PC-3 (cell line): ENCODE results near the gene ZNF280D. TPM values are rescaled to one million over a fixed set of nuclear protein-coding genes. Genes with fewer than 3 reads are reported as not detected.

ENCODE experiments used
- ATAC-seq: fragments of 200-7000 bp; cut with Tn5 transposase; 2 replicates; pipeline ENCODE4 v1.9.1; 2020; ENCODE audit warnings: mild to moderate bottlenecking, moderate library complexity
- BruUV-seq: library from RNA; stranded (reverse); fragments of 400-500 nt; replicated peaks from 2 replicates; lab custom pipeline; 2021; lab: Mats Ljungman, UMichigan
- CTCF ChIA-PET: fragments of 300-600 bp; sonication (Branson Sonifier 250); formaldehyde crosslinking; loops from one replicate; lab custom pipeline; 2022; ENCODE audit warnings: antibody characterized with exemption; lab: Charles Lee
- POLR2A ChIA-PET: fragments of 300-600 bp; sonication (Branson Sonifier 250); formaldehyde crosslinking; loops from one replicate; lab custom pipeline; 2022; ENCODE audit warnings: antibody characterized with exemption; ENCODE audit not compliant: unreplicated experiment; lab: Charles Lee
- DNase-seq: peaks from one replicate; pipeline ENCODE4 v3.0.0-alpha.2; 2015
- H2AFZ ChIP-seq: fragments of 300-600 bp; sonication (generic); 2 replicates; pipeline ENCODE4 v1.6.0; 2016; ENCODE audit warnings: antibody characterized with exemption, low read length
- H3F3A ChIP-seq: fragments of 300-600 bp; sonication (generic); one replicate; pipeline ENCODE4 v1.6.0; 2017; ENCODE audit warnings: antibody characterized with exemption, low read length, control low read depth, mild to moderate bottlenecking; ENCODE audit not compliant: unreplicated experiment
- H3K27ac ChIP-seq: fragments of 300-600 bp; sonication (generic); 2 replicates; pipeline ENCODE4 v1.5.1; 2016; ENCODE audit warnings: mild to moderate bottlenecking, low read length
- H3K27me3 ChIP-seq: fragments of 300-600 bp; sonication (generic); 2 replicates; pipeline ENCODE4 v1.6.1; 2016; ENCODE audit warnings: low read length, mixed read lengths
- H3K36me3 ChIP-seq: fragments of 300-600 bp; sonication (generic); 2 replicates; pipeline ENCODE4 v1.6.1; 2016; ENCODE audit warnings: low read depth, mixed run types, low read length, mixed read lengths
- H3K4me1 ChIP-seq: fragments of 300-600 bp; sonication (generic); 2 replicates; pipeline ENCODE4 v1.5.1; 2016; ENCODE audit warnings: low read length; ENCODE audit not compliant: insufficient read depth
- H3K4me2 ChIP-seq: fragments of 300-600 bp; sonication (generic); 2 replicates; pipeline ENCODE4 v1.6.0; 2016; ENCODE audit warnings: low read length
- H3K4me3 ChIP-seq: fragments of 300-600 bp; sonication (generic); 2 replicates; pipeline ENCODE4 v1.5.1; 2016; ENCODE audit warnings: mild to moderate bottlenecking, low read length, mixed read lengths
- H3K79me2 ChIP-seq: fragments of 300-600 bp; sonication (generic); 2 replicates; pipeline ENCODE4 v1.6.1; 2017; ENCODE audit warnings: low read length, mixed read lengths
- H3K9ac ChIP-seq: fragments of 300-600 bp; sonication (generic); 2 replicates; pipeline ENCODE4 v1.6.0; 2016; ENCODE audit warnings: mild to moderate bottlenecking, low read length
- H3K9me2 ChIP-seq: fragments of 300-600 bp; sonication (generic); replicated peaks from 2 replicates; pipeline ENCODE4 v1.6.1; 2016; ENCODE audit warnings: mixed run types, low read length, mixed read lengths
- H3K9me3 ChIP-seq: fragments of 300-600 bp; sonication (generic); 2 replicates; pipeline ENCODE4 v1.6.1; 2016; ENCODE audit warnings: low read length, mixed read lengths
- H4K20me1 ChIP-seq: fragments of 300-600 bp; sonication (generic); 2 replicates; pipeline ENCODE4 v1.6.1; 2016; ENCODE audit warnings: low read length, mixed read lengths
- EZH2 ChIP-seq: fragments of 300-600 bp; sonication (generic); IDR thresholded peaks from one replicate; pipeline ENCODE4 v1.6.1; 2017; ENCODE audit warnings: antibody characterized with exemption, mild to moderate bottlenecking, low read length; ENCODE audit not compliant: unreplicated experiment
- EZH2phosphoT487 ChIP-seq: fragments of 300-600 bp; sonication (generic); IDR thresholded peaks from 2 replicates; pipeline ENCODE4 v1.6.1; 2018; ENCODE audit warnings: mild to moderate bottlenecking, antibody characterized with exemption, low read length, borderline replicate concordance
- intact Hi-C: fragments of 100-400 bp; cut with micrococcal nuclease; formaldehyde crosslinking; loops from 2 replicates; pipeline ENCODE4 v1.9.0; 2023
- total RNA-seq: library from RNA; depleted of rRNA; stranded (reverse); fragments of >200 nt; gene quantifications from 2 replicates; pipeline ENCODE4 v1.2.3, GENCODE V29; 2014
- TF ChIP-seq, protein P1 (sequence below): fragments of 300-600 bp; sonication (generic); conservative IDR thresholded peaks from 2 replicates; pipeline ENCODE4 v1.5.1; 2017; ENCODE audit warnings: antibody characterized with exemption, low read depth, mild to moderate bottlenecking, low read length

Gene ZNF280D
- total RNA-seq, 1 experiment from 2014 or later: 7.4 TPM

DNA sequence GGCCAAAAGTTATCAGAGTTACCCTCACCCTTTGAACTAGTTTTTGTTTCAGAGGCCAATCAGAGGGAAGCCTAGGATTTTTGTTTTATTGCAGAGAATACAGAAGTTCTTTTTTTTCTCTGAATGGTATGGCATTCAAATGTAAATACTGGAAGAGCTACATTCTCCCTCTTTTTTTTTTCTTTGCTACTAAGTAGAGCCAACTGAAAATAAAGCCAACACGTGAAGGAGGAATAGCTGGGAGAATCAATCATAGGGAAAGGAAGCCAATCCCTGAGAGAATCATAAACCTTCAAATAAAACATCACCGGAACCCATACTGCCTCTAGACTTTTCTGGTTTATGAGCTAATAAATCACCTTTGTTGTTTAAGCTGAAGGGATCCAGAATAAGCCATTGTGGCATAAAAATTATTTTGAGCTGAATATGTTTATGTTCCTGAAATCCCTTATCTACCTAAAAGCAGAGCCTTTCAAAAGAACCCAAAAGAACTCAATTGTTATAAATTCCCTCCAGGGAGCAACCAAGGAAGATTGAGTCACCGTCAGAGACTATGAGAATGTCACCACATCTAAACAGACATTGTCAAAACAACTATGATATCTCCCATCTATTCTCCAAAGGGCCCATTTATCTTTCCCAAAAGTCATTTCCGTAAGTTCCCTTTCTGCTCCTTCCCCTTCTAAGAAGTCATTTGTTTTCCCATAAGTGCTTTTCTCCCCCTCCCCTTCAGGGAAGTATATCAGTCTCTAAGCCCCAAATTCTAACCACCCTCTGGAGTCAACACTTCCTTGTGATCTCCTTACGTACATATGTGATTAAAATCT is 3.8 kb upstream of the ZNF280D start:
- BruUV-seq: no TSS peak
- Histone ChIP-seq H3K4me2 (no peak overlapping the region), H2AFZ (no peak overlapping the region), H3K27me3 (no peaks in the 10 kb centered on the region), H3K9ac (no peak overlapping the region), H3K9me3 (0 out of 2 replicates have a peak, but pooled peaks cover 3% of the 10 kb centered on the region), H3K4me3 (no peak overlapping the region), H3K9me2 (no peaks in the 10 kb centered on the region), H3F3A (no peaks in the 10 kb centered on the region), H3K79me2 (peaks cover 9% of the 10 kb centered on the region), H4K20me1 (no peaks in the 10 kb centered on the region), H3K27ac (no peak overlapping the region), H3K4me1 (peaks cover 9% of the 10 kb centered on the region), H3K36me3 (no peaks in the 10 kb centered on the region)
- DNase-seq: no peak
- intact Hi-C loops: loop anchor here (10.0 kb wide), 1 partner anchor 178 kb away; the partner anchor contains the start of gene TCF12
- TF ChIP-seq EZH2phosphoT487 (no peak), EZH2 (no peak)
- TF ChIP-seq, protein P1, sequence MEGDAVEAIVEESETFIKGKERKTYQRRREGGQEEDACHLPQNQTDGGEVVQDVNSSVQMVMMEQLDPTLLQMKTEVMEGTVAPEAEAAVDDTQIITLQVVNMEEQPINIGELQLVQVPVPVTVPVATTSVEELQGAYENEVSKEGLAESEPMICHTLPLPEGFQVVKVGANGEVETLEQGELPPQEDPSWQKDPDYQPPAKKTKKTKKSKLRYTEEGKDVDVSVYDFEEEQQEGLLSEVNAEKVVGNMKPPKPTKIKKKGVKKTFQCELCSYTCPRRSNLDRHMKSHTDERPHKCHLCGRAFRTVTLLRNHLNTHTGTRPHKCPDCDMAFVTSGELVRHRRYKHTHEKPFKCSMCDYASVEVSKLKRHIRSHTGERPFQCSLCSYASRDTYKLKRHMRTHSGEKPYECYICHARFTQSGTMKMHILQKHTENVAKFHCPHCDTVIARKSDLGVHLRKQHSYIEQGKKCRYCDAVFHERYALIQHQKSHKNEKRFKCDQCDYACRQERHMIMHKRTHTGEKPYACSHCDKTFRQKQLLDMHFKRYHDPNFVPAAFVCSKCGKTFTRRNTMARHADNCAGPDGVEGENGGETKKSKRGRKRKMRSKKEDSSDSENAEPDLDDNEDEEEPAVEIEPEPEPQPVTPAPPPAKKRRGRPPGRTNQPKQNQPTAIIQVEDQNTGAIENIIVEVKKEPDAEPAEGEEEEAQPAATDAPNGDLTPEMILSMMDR: no peak
- ChIA-PET CTCF (no interaction called here), POLR2A (no interaction called here)
- ATAC-seq: no peak

DNA sequence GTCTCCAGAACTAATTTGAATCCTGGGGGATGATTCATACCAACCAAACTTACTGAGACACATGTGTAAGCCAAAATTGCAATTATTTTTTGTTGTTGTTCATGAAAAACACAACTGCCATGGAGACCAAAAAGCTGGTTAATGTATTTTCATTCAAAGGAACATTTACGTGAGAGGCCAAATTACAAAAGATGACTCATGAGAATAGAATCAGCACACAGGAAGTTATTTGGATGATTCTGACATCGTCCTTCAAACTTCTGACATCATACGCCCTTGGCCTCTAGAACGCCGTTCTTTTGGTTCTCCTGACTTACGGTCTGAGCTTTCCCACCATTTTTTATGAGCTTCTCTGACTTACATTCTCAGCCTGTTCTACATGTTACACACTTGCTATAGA is 3.0 kb upstream of the ZNF280D start:
- no peak overlapping the region for H3K27ac ChIP-seq
- BruUV-seq: no TSS peak
- DNase-seq: peak; percentile 19
- H3K79me2 ChIP-seq: peaks cover 16% of the 10 kb centered on the region
- H3K4me2 ChIP-seq: no peak overlapping the region
- H4K20me1 ChIP-seq: no peaks in the 10 kb centered on the region
- no peak overlapping the region for H3K9ac ChIP-seq
- intact Hi-C loops: loop anchor here (10.0 kb wide), 1 partner anchor 178 kb away; the partner anchor contains the start of gene TCF12
- no peak for TF ChIP-seq EZH2phosphoT487
- no peak for TF ChIP-seq EZH2
- TF ChIP-seq, protein P1: no peak
- ChIA-PET CTCF (no interaction called here), POLR2A (interaction anchor here (0.6 kb wide), 1 partner anchor 30 kb away, joined by 4 read pairs; no protein-coding TSS in a partner anchor)
- H3K9me2 ChIP-seq: no peaks in the 10 kb centered on the region
- H3K36me3 ChIP-seq: no peaks in the 10 kb centered on the region
- no peak overlapping the region for H2AFZ ChIP-seq
- no peak overlapping the region for H3K4me3 ChIP-seq
- H3K9me3 ChIP-seq: 0 out of 2 replicates have a peak, but pooled peaks cover 3% of the 10 kb centered on the region
- no peaks in the 10 kb centered on the region for H3F3A ChIP-seq
- ATAC-seq: no peak
- no peaks in the 10 kb centered on the region for H3K27me3 ChIP-seq
- peaks cover 17% of the 10 kb centered on the region for H3K4me1 ChIP-seq

DNA sequence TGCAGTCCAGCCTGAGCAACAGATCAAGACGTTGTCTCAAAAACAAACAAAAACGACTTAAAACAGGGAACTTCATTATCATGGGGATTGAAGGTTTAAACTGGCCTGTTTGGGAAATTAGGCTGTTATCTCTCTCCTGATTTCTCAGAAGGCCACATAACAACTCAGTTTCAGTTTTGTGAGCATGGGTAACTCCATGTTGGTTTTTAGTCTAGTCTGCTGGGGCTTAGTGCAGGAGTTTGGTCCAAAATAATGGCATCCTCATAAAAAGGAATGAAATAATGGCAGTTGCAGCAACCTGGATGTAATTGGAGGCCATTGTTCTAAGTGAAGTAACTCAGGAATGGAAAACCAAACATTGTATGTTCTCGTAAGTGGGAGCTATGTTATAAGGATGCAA is 2.3 kb upstream of the ZNF280D start:
- H3K9me3 ChIP-seq: 0 out of 2 replicates have a peak, but pooled peaks cover 3% of the 10 kb centered on the region
- no peaks in the 10 kb centered on the region for H3K27me3 ChIP-seq
- H3K4me1 ChIP-seq: peaks cover 21% of the 10 kb centered on the region
- no peak overlapping the region for H3K9ac ChIP-seq
- no peak for ATAC-seq
- POLR2A ChIA-PET: no interaction called here
- H3F3A ChIP-seq: no peaks in the 10 kb centered on the region
- H3K4me2 ChIP-seq: no peak overlapping the region
- CTCF ChIA-PET: no interaction called here
- no peak overlapping the region for H3K4me3 ChIP-seq
- TF ChIP-seq EZH2: no peak
- no peak for TF ChIP-seq EZH2phosphoT487
- TF ChIP-seq, protein P1: no peak
- no peak overlapping the region for H3K27ac ChIP-seq
- H3K36me3 ChIP-seq: no peaks in the 10 kb centered on the region
- H3K79me2 ChIP-seq: peaks cover 24% of the 10 kb centered on the region
- intact Hi-C loops: loop anchor here (10.0 kb wide), 1 partner anchor 179 kb away; the partner anchor contains the start of gene TCF12
- BruUV-seq: no TSS peak
- DNase-seq: no peak
- no peaks in the 10 kb centered on the region for H3K9me2 ChIP-seq
- no peaks in the 10 kb centered on the region for H4K20me1 ChIP-seq
- no peak overlapping the region for H2AFZ ChIP-seq
